H1 (cell line): ENCODE data around the gene GGA1. TPM values are rescaled to one million over a fixed set of nuclear protein-coding genes. Genes with fewer than 3 reads are reported as not detected.
"Not testable (repeated sequence)": the region's sequence is repeated elsewhere in the genome, so short reads cannot be mapped to it uniquely, and the experiment has no call there.

Source experiments
- CTCF ChIA-PET: fragments of 300-600 bp; sonication (Branson Sonifier 250); formaldehyde crosslinking; loops from one replicate; lab custom pipeline; 2021; ENCODE audit not compliant: partially characterized antibody; lab: Charles Lee
- POLR2A ChIA-PET: fragments of 300-600 bp; sonication (Branson Sonifier 250); formaldehyde crosslinking; loops from one replicate; lab custom pipeline; 2021; ENCODE audit warnings: inconsistent platforms; ENCODE audit not compliant: partially characterized antibody; lab: Charles Lee
- DNase-seq, 2 experiments: peaks; one replicate each; pipeline versions ENCODE4 v3.0.0 to v3.0.0-alpha.2; 2010 to 2022; ENCODE audit warnings: low spot score in 2 of 2, low read depth in 1 of 2, mixed read lengths in 1 of 2
- FAIRE-seq: peaks from 2 replicates; lab custom pipeline; 2011; peaks lifted over from hg19 to GRCh38; lab: Jason Lieb, UNC
- H2AFZ ChIP-seq: 2 replicates; pipeline ENCODE4 v1.8.1; 2012; ENCODE audit warnings: low read length, inconsistent platforms
- H2AK5ac ChIP-seq: 2 replicates; pipeline ENCODE4 v1.6.1; 2013; ENCODE audit warnings: low read depth, low read length
- H2BK120ac ChIP-seq: replicated peaks from 2 replicates; pipeline ENCODE3; 2013; ENCODE audit warnings: low read depth, low read length, inconsistent platforms
- H2BK12ac ChIP-seq: 2 replicates; pipeline ENCODE4 v1.6.1; 2013; ENCODE audit warnings: low read depth, low read length
- H2BK15ac ChIP-seq: 2 replicates; pipeline ENCODE4 v1.6.1; 2013; ENCODE audit warnings: low read length
- H2BK20ac ChIP-seq: 2 replicates; pipeline ENCODE4 v1.6.1; 2013; ENCODE audit warnings: low read length
- H2BK5ac ChIP-seq: 2 replicates; pipeline ENCODE4 v1.6.1; 2013; ENCODE audit warnings: low read depth, low read length
- H3K14ac ChIP-seq: 2 replicates; pipeline ENCODE4 v1.6.1; 2013; ENCODE audit warnings: inconsistent platforms; ENCODE audit not compliant: insufficient read length
- H3K18ac ChIP-seq: 2 replicates; pipeline ENCODE4 v1.6.1; 2013; ENCODE audit warnings: low read length; ENCODE audit errors: extremely low read depth
- H3K23ac ChIP-seq: 2 replicates; pipeline ENCODE4 v1.6.1; 2013; ENCODE audit warnings: inconsistent platforms; ENCODE audit not compliant: insufficient read length
- H3K23me2 ChIP-seq: 2 replicates; pipeline ENCODE4 v1.6.1; 2013; ENCODE audit warnings: low read depth, low read length
- H3K27ac ChIP-seq: 2 replicates; pipeline ENCODE4 v1.6.1; 2011; ENCODE audit warnings: low read depth, low read length, inconsistent platforms
- H3K27me3 ChIP-seq, 4 experiments: replicated peaks in 1 of 4; 1 replicate in 1 of 4; 2 replicates in 3 of 4; pipeline versions ENCODE4 v1.6.1 to v1.8.1; 2011 to 2013; ENCODE audit warnings: low read length in 3 of 4, mild to moderate bottlenecking in 3 of 4, inconsistent platforms in 2 of 4, mixed read lengths in 2 of 4, moderate library complexity in 1 of 4; ENCODE audit not compliant: control insufficient read depth in 3 of 4, insufficient read depth in 3 of 4; ENCODE audit errors: extremely low read depth in 1 of 4
- H3K36me3 ChIP-seq, 4 experiments: 2 replicates each; pipeline versions ENCODE4 v1.6.1 to v1.8.1; 2011 to 2013; ENCODE audit warnings: mild to moderate bottlenecking in 4 of 4, low read length in 3 of 4, moderate library complexity in 2 of 4, control low read depth in 1 of 4, inconsistent platforms in 1 of 4; ENCODE audit not compliant: insufficient read depth in 4 of 4, control insufficient read depth in 2 of 4
- H3K4ac ChIP-seq: replicated peaks from 2 replicates; pipeline ENCODE3; 2013; ENCODE audit warnings: low read length, low read depth, mixed read lengths, inconsistent platforms; ENCODE audit not compliant: insufficient read length
- H3K4me1 ChIP-seq, 4 experiments: replicated peaks in 1 of 4; 1 replicate in 1 of 4; 2 replicates in 3 of 4; pipeline versions ENCODE4 v1.6.1 to v1.8.1; 2011 to 2013; ENCODE audit warnings: low read length in 3 of 4, inconsistent platforms in 2 of 4, mixed read lengths in 1 of 4; ENCODE audit not compliant: insufficient read depth in 4 of 4, control insufficient read depth in 3 of 4
- H3K4me2 ChIP-seq, 2 experiments: 2 replicates each; pipeline versions ENCODE4 v1.6.1 to v1.8.1; 2011 to 2013; ENCODE audit warnings: low read depth in 2 of 2, low read length in 2 of 2, control low read depth in 1 of 2, inconsistent platforms in 1 of 2, mild to moderate bottlenecking in 1 of 2; ENCODE audit not compliant: insufficient read depth in 1 of 2
- H3K4me3 ChIP-seq, 4 experiments: fragments of 200-600, 300-600 bp in 1 of 4; sonication (generic), shearing (Covaris generic), sonication (Bioruptor Twin) in 1 of 4; 2 replicates each; pipeline versions ENCODE4 v1.5.1 to v1.8.1; 2011 to 2016; ENCODE audit warnings: low read length in 4 of 4, low read depth in 3 of 4, control low read depth in 2 of 4, inconsistent platforms in 2 of 4, mild to moderate bottlenecking in 2 of 4, mixed read lengths in 1 of 4, moderate library complexity in 1 of 4; ENCODE audit not compliant: insufficient read depth in 2 of 4; ENCODE audit errors: extremely low read depth in 1 of 4
- H3K56ac ChIP-seq: replicated peaks from 2 replicates; pipeline ENCODE3; 2013; ENCODE audit warnings: low read depth, mild to moderate bottlenecking, mixed read lengths, low read length, inconsistent platforms; ENCODE audit not compliant: insufficient read length
- H3K79me1 ChIP-seq: 2 replicates; pipeline ENCODE4 v1.6.1; 2013; ENCODE audit warnings: low read depth, low read length, control low read depth
- H3K79me2 ChIP-seq, 2 experiments: 2 replicates each; pipeline versions ENCODE4 v1.6.1 to v1.8.1; 2012 to 2013; ENCODE audit warnings: low read length in 2 of 2, mild to moderate bottlenecking in 2 of 2, inconsistent platforms in 1 of 2; ENCODE audit not compliant: insufficient read depth in 2 of 2, control insufficient read depth in 1 of 2
- H3K9ac ChIP-seq, 4 experiments: replicated peaks in 1 of 4; 1 replicate in 1 of 4; 2 replicates in 3 of 4; pipeline versions ENCODE4 v1.6.1 to v1.8.1; 2011 to 2013; ENCODE audit warnings: low read depth in 3 of 4, low read length in 3 of 4, control low read depth in 2 of 4, mild to moderate bottlenecking in 2 of 4, moderate library complexity in 2 of 4, inconsistent platforms in 1 of 4; ENCODE audit errors: extremely low read depth in 1 of 4
- H3K9me3 ChIP-seq, 2 experiments: 2 replicates each; pipeline versions ENCODE4 v1.6.1 to v1.8.1; 2012 to 2013; ENCODE audit warnings: mild to moderate bottlenecking in 2 of 2, moderate library complexity in 2 of 2, control low read depth in 1 of 2, inconsistent platforms in 1 of 2, low read depth in 1 of 2, low read length in 1 of 2, mixed read lengths in 1 of 2; ENCODE audit not compliant: insufficient read depth in 2 of 2
- H4K20me1 ChIP-seq, 2 experiments: replicated peaks in 1 of 2; 2 replicates each; pipeline versions ENCODE3 to v1.8.1; 2011 to 2013; ENCODE audit warnings: inconsistent platforms in 2 of 2, low read length in 2 of 2, mild to moderate bottlenecking in 1 of 2; ENCODE audit not compliant: insufficient read depth in 2 of 2, control insufficient read depth in 1 of 2
- H4K5ac ChIP-seq: 2 replicates; pipeline ENCODE4 v1.6.1; 2013; ENCODE audit warnings: low read length, low read depth, mixed read lengths, inconsistent platforms; ENCODE audit not compliant: insufficient read length
- H4K8ac ChIP-seq: 2 replicates; pipeline ENCODE4 v1.8.0; 2013; ENCODE audit warnings: mild to moderate bottlenecking, moderate library complexity, low read length, inconsistent platforms; ENCODE audit not compliant: insufficient read depth; ENCODE audit errors: extremely low read depth
- H4K91ac ChIP-seq: replicated peaks from 2 replicates; pipeline ENCODE3; 2013; ENCODE audit warnings: low read length, mixed read lengths, inconsistent platforms; ENCODE audit not compliant: insufficient read length
- CEBPB ChIP-seq: IDR thresholded peaks from 2 replicates; pipeline ENCODE4 v1.6.1; 2012; ENCODE audit warnings: low read depth, low read length
- PHF8 ChIP-seq: fragments of 200-600 bp; sonication (generic); conservative IDR thresholded peaks from 2 replicates; pipeline ENCODE4 v1.7.1; 2012; ENCODE audit warnings: low read depth, mild to moderate bottlenecking, inconsistent platforms, low read length, moderate library complexity
- SAP30 ChIP-seq: fragments of 300-600 bp; sonication (generic); IDR thresholded peaks from 2 replicates; pipeline ENCODE4 v1.7.1; 2012; ENCODE audit warnings: low read length, moderate library complexity, mild to moderate bottlenecking, inconsistent platforms; ENCODE audit not compliant: insufficient read depth, insufficient replicate concordance
- SP1 ChIP-seq: IDR thresholded peaks from 2 replicates; pipeline ENCODE4 v1.6.1; 2011; ENCODE audit warnings: low read depth, low read length
- TAF1 ChIP-seq: IDR thresholded peaks from 2 replicates; pipeline ENCODE4 v1.6.1; 2011; ENCODE audit warnings: mild to moderate bottlenecking, low read depth, low read length
- WGBS, 2 experiments: shearing (Covaris generic) in 1 of 2; methylation state at CpG; one replicate each; pipeline versions ENCODE4 v1.1.6 to v1.1.7; 2013 to 2015; ENCODE audit warnings: low lambda C conversion rate in 2 of 2, mixed read lengths in 2 of 2, inconsistent platforms in 1 of 2, low coverage in 1 of 2, missing lambda C conversion rate in 1 of 2; ENCODE audit not compliant: insufficient replicate concordance in 2 of 2, insufficient coverage in 1 of 2, insufficient read length in 1 of 2; ENCODE audit errors: extremely low coverage in 1 of 2, missing lambda C conversion rate in 1 of 2; 5-methylcytosine and 5-hydroxymethylcytosine counted together
- polyA plus RNA-seq, 7 experiments: library from polyadenylated mRNA; depleted of rRNA in 3 of 7; stranded (reverse) in 5 of 7; unstranded in 2 of 7; fragments of >200 nt in 5 of 7; fragments of 200-250 nt in 2 of 7; gene quantifications; 1 replicate in 5 of 7; 2 replicates in 1 of 7; 4 replicates in 1 of 7; pipeline versions ENCODE4 v1.2.1 to v1.2.3, GENCODE V29; 2011 to 2013; ENCODE audit warnings: missing spikeins in 2 of 7, mixed read lengths in 2 of 7
- total RNA-seq: library from RNA; stranded (reverse); fragmentation: NEBNext Ultra II Directional; extraction: Animal tissue kit (Norgen Biotek cat#: 25700); gene quantifications from 2 replicates; pipeline ENCODE4 v1.2.1, GENCODE V29; 2021

Gene GGA1
- total and polyA plus RNA-seq, 2 of the 8 experiments (the other 6 are each of a cell fraction or from before 2014, with no cell fraction given), result 49.3 to 57.2 TPM

DNA sequence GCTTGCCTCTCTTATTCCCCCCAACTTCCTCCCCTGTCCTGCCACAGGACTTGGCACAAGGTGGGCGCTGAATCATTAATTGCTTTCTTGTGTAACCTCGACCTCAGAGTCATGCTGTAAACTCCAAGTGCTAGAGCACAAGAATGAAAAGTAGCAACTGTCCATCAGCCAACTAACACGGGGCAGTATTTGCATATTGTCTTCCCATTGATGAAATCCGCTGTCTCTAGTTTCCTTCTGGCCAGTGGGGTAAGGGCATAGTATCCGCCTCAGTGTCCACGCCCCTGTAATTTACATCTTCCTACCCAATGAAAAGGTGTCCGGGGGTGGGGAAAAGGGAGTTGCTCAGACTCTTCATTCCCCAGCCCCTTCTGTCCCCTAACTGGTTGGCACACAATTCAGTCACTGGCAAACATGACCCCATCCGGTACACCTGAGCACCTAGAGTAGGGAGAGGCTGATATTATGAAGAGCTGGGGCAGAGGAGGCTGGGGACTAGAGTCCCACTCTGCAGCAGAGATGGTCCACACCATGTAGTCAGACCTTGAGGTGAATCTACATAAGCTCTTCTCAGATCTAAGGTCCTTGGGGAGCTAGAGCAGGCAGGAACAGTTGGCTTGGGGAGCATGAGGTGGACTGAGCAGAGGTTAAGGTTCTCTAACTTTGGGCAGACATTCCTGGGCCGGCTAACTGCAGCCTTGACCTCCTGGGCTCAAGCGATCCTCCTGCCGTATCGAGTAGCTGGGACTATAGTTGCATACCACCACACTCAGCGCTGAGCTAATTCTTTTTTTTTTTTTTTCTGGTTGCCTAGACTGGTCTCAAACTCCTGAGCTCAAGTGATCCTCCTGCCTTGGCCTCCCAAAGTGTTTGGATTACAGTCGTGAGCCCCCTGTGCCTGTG, 6.8 kb upstream of the GGA1 start (continued):
- TF ChIP-seq PHF8 (no peak), SAP30 (no peak), SP1 (peak; percentile 94), CEBPB (0 out of 2 replicates have a peak, but pooled peaks have one; percentile 5), TAF1 (0 out of 2 replicates have a peak, but pooled peaks have one; percentile 19)

DNA sequence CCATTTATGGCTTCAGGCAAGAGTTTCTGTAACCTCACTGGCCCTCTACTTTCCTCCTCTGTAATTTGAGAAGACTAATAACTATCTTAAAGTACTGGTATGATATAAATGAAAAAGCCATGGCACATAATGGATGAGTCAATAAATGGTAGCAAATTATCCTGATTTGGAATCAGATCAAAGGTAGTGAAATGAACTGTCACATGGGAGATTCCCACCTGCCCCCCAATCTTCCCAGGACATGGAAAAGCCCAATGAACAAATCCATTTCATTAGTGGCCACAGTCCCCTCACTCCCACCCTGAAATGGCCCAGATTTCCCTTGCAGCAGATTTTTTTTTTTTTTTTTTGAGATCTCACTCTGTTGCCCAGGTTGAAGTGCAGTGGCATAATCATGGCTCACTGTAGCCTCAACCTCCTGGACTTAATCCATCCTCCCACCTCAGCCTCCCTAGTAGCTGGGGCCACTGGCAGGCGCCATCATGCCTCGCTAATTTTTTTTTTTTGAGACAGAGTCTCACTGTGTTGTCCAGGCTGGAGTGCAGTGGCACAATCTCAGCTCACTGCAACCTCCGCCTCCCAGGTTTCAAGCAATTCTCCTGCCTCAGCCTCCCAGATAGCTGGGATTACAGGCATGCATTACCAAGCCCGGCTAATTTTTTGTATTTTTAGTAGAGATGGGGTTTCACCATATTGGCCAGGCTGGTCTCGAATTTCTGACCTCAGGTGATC, 5.9 kb upstream of the GGA1 start:
- H3K4ac ChIP-seq, H3K27me3 ChIP-seq, H3K9me3 ChIP-seq, H4K8ac ChIP-seq, H3K23ac ChIP-seq, H2AFZ ChIP-seq, H2BK15ac ChIP-seq, H3K56ac ChIP-seq, DNase-seq, H2AK5ac ChIP-seq, H2BK12ac ChIP-seq, H3K27ac ChIP-seq, H4K20me1 ChIP-seq, H3K4me3 ChIP-seq, H3K36me3 ChIP-seq, H4K91ac ChIP-seq, H3K4me1 ChIP-seq, H3K79me1 ChIP-seq, H3K18ac ChIP-seq, H3K23me2 ChIP-seq, H3K4me2 ChIP-seq, H2BK20ac ChIP-seq, H4K5ac ChIP-seq, FAIRE-seq, H3K9ac ChIP-seq, H3K14ac ChIP-seq, H2BK120ac ChIP-seq, H2BK5ac ChIP-seq, H3K79me2 ChIP-seq: not testable (repeated sequence)
- ChIA-PET POLR2A (interaction anchor here (0.8 to 2.0 kb wide), 3 partner anchors 10 to 37 kb away, joined by 3 to 5 read pairs (median 3); no protein-coding TSS in a partner anchor), CTCF (interaction anchor here (0.6 to 3.6 kb wide), 11 partner anchors 10 to 64 kb away, joined by 3 to 14 read pairs (median 3); no protein-coding TSS in a partner anchor)
- 81% methylated on average over 5 of the region's 5 CpGs; no CpG with 5 or more reads in 1 of the 2 experiments for WGBS, 2 experiments
